HepG2 (cell line): ENCODE measurements around the gene CILP2. TPM values are rescaled to one million over a fixed set of nuclear protein-coding genes. Genes with fewer than 3 reads are reported as not detected.

ENCODE experiments used
- ATAC-seq: fragments of 200-7000 bp; cut with Tn5 transposase; 3 replicates; pipeline ENCODE4 v1.9.1; 2020; ENCODE audit warnings: mild to moderate bottlenecking, moderate library complexity
- BruUV-seq: library from RNA; stranded (reverse); fragments of 400-500 nt; replicated peaks from 2 replicates; lab custom pipeline; 2021; lab: Mats Ljungman, UMichigan
- CTCF ChIA-PET: fragments of 300-600 bp; formaldehyde crosslinking; extraction: SDS; loops from one replicate; lab custom pipeline; 2021; ENCODE audit warnings: low total read pairs, inconsistent platforms, low intra/inter-chr PET ratio; lab: Yijun Ruan, JAX
- POLR2A ChIA-PET: fragments of 350-600 bp; sonication (Branson Sonifier 250); formaldehyde crosslinking; loops from one replicate; lab custom pipeline; 2020; ENCODE audit warnings: antibody characterized with exemption, inconsistent platforms; lab: Yijun Ruan, JAX
- DNase-seq: peaks from one replicate; pipeline ENCODE4 v3.0.0-alpha.2; 2015; ENCODE audit warnings: low spot score
- FAIRE-seq: peaks from 3 replicates; lab custom pipeline; 2011; peaks lifted over from hg19 to GRCh38; lab: Jason Lieb, UNC
- H2AFZ ChIP-seq: one replicate; pipeline ENCODE4 v1.6.1; 2011; ENCODE audit warnings: low read length, inconsistent platforms
- H3K27ac ChIP-seq: fragments of 300-600 bp; 3 replicates; pipeline ENCODE4 v1.8.0; 2011; ENCODE audit warnings: mixed run types, mild to moderate bottlenecking, mixed read lengths, low read length, inconsistent platforms; ENCODE audit not compliant: insufficient read depth; ENCODE audit errors: extremely low read length
- H3K27me3 ChIP-seq, 2 experiments: fragments of 200-600 bp in 1 of 2; 2 replicates in 1 of 2; 3 replicates in 1 of 2; pipeline versions ENCODE4 v1.6.0 to v1.8.0; 2011; ENCODE audit warnings: low read length in 2 of 2, mild to moderate bottlenecking in 2 of 2, moderate library complexity in 2 of 2, inconsistent platforms in 1 of 2; ENCODE audit not compliant: insufficient read depth in 2 of 2, control insufficient read depth in 1 of 2
- H3K36me3 ChIP-seq, 2 experiments: fragments of 200-600 bp in 1 of 2; replicated peaks in 1 of 2; 2 replicates in 1 of 2; 3 replicates in 1 of 2; pipeline versions ENCODE4 v1.5.1 to v1.8.0; 2011; ENCODE audit warnings: low read length in 2 of 2, inconsistent platforms in 1 of 2; ENCODE audit not compliant: insufficient read depth in 2 of 2, control insufficient read depth in 1 of 2
- H3K4me1 ChIP-seq: 2 replicates; pipeline ENCODE4 v1.5.1; 2012; ENCODE audit warnings: low read length, inconsistent platforms; ENCODE audit not compliant: insufficient read depth
- H3K4me2 ChIP-seq: 2 replicates; pipeline ENCODE4 v1.6.0; 2011; ENCODE audit warnings: low read depth, low read length, inconsistent platforms
- H3K4me3 ChIP-seq, 3 experiments: fragments of 200-600 bp in 1 of 3; sonication (generic), shearing (Covaris generic) in 1 of 3; replicated peaks in 1 of 3; 2 replicates each; pipeline ENCODE4 v1.5.1; 2011 to 2016; ENCODE audit warnings: low read length in 3 of 3, inconsistent platforms in 2 of 3, low read depth in 2 of 3, mild to moderate bottlenecking in 2 of 3, control low read depth in 1 of 3, mixed read lengths in 1 of 3; ENCODE audit not compliant: insufficient read depth in 1 of 3
- H3K79me2 ChIP-seq: one replicate; pipeline ENCODE4 v1.6.1; 2011; ENCODE audit warnings: low read length, inconsistent platforms; ENCODE audit not compliant: insufficient read depth
- H3K9ac ChIP-seq: 2 replicates; pipeline ENCODE4 v1.6.0; 2011; ENCODE audit warnings: mild to moderate bottlenecking, low read depth, low read length, inconsistent platforms; ENCODE audit not compliant: insufficient read depth
- H3K9me3 ChIP-seq: 2 replicates; pipeline ENCODE4 v1.5.1; 2012; ENCODE audit warnings: mild to moderate bottlenecking, low read length
- H4K20me1 ChIP-seq: 2 replicates; pipeline ENCODE4 v1.6.0; 2011; ENCODE audit warnings: inconsistent platforms, mild to moderate bottlenecking, low read length, moderate library complexity; ENCODE audit not compliant: insufficient read depth
- BRD4 ChIP-seq: sonication (generic); formaldehyde crosslinking; IDR thresholded peaks from 2 replicates; pipeline ENCODE4 v1.4.0; 2020; ENCODE audit warnings: missing genetic modification reagents
- CBX5 ChIP-seq: sonication (generic); formaldehyde crosslinking; IDR thresholded peaks from 2 replicates; pipeline ENCODE4 v1.4.0; 2020; ENCODE audit warnings: missing genetic modification reagents, borderline replicate concordance
- FOXK2 ChIP-seq: fragments of 450-650 bp; IDR thresholded peaks from 2 replicates; pipeline ENCODE4 v1.6.1; 2016
- NFKB2 ChIP-seq: sonication (generic); formaldehyde crosslinking; IDR thresholded peaks from 2 replicates; pipeline ENCODE4 v1.4.0; 2020; ENCODE audit warnings: missing genetic modification reagents, borderline replicate concordance
- PRDM10 ChIP-seq: sonication (generic); formaldehyde crosslinking; IDR thresholded peaks from 2 replicates; pipeline ENCODE4 v1.4.0; 2020; ENCODE audit warnings: low read depth, missing genetic modification reagents
- SALL1 ChIP-seq: sonication (generic); formaldehyde crosslinking; IDR thresholded peaks from 2 replicates; pipeline ENCODE4 v1.8.0; 2022; ENCODE audit warnings: mild to moderate bottlenecking, missing genetic modification reagents
- SRSF4 ChIP-seq: fragments of 200-400 bp; formaldehyde crosslinking; IDR thresholded peaks from one replicate; pipeline ENCODE4 v1.6.1; 2018; ENCODE audit warnings: mild to moderate bottlenecking, low read depth, low read length, moderate library complexity; ENCODE audit not compliant: poor library complexity, severe bottlenecking
- THAP11 ChIP-seq: IDR thresholded peaks from 2 replicates; pipeline ENCODE4 v1.6.1; 2016; ENCODE audit warnings: missing biosample characterization, missing genetic modification reagents
- ZNF296 ChIP-seq: sonication (generic); formaldehyde crosslinking; conservative IDR thresholded peaks from 2 replicates; pipeline ENCODE4 v1.5.0; 2020; ENCODE audit warnings: mild to moderate bottlenecking, missing genetic modification reagents
- ZNF597 ChIP-seq: sonication (generic); formaldehyde crosslinking; IDR thresholded peaks from 2 replicates; pipeline ENCODE4 v1.5.0; 2020; ENCODE audit warnings: missing genetic modification reagents
- ZNF777 ChIP-seq: sonication (generic); formaldehyde crosslinking; IDR thresholded peaks from 2 replicates; pipeline ENCODE4 v1.4.0; 2020; ENCODE audit warnings: missing genetic modification reagents
- ZNF784 ChIP-seq: sonication (generic); formaldehyde crosslinking; IDR thresholded peaks from 2 replicates; pipeline ENCODE4 v1.5.1; 2020; ENCODE audit warnings: missing genetic modification reagents, mild to moderate bottlenecking, borderline replicate concordance
- WGBS: methylation state at CpG from one replicate; pipeline ENCODE4 v1.1.6; 2017; ENCODE audit warnings: low lambda C conversion rate; 5-methylcytosine and 5-hydroxymethylcytosine counted together
- in situ Hi-C: cut with HindIII; loops from 2 replicates; pipeline ENCODE4 v1.10.0; 2017; ENCODE audit warnings: low pct_unique_long_range_greater_than_20kb; ENCODE audit not compliant: extremely low pct_ligation_motif_present
- intact Hi-C: fragments of 100-400 bp; cut with micrococcal nuclease; formaldehyde crosslinking; loops from one replicate; pipeline ENCODE4 v1.10.0; 2022; ENCODE audit not compliant: unreplicated experiment
- polyA plus RNA-seq, 8 experiments: library from polyadenylated mRNA; depleted of rRNA in 3 of 8; stranded (reverse) in 7 of 8; unstranded in 1 of 8; fragments of >200 nt; fragmentation: Illumina TruSeq in 4 of 8; extraction: Trizol in 4 of 8; gene quantifications; 2 replicates each; pipeline versions ENCODE4 v1.2.1 to v1.2.3, GENCODE V29; 2011 to 2016; ENCODE audit warnings: low read depth in 4 of 8, missing spikeins in 1 of 8, mixed read lengths in 1 of 8; ENCODE audit not compliant: insufficient read depth in 1 of 8
- total RNA-seq, 5 experiments: library from RNA; depleted of rRNA; stranded (reverse); fragments of >200 nt; fragmentation: Illumina TruSeq; extraction: Trizol; gene quantifications; 2 replicates each; pipeline ENCODE4 v1.2.3, GENCODE V29; 2016; ENCODE audit warnings: low read depth in 1 of 5

CILP2 gene
- total and polyA plus RNA-seq, 2 of the 13 experiments (the other 11 are each of a cell fraction or from before 2014, with no cell fraction given): 0.09 to 0.37 TPM

GRCh38 chr19:19568802-19569756 is 31.0 kb downstream of the CILP2 start:
- H2AFZ ChIP-seq: no peak overlapping the region
- in situ Hi-C loops: loop anchor here (25.0 kb wide), 1 partner anchor 993 kb away; the partner anchor contains the start of gene ZNF737
- no peaks in the 10 kb centered on the region for H4K20me1 ChIP-seq
- H3K9ac ChIP-seq: no peak overlapping the region
- POLR2A ChIA-PET: no interaction called here
- no peak overlapping the region for H3K27ac ChIP-seq
- no peaks in the 10 kb centered on the region for H3K9me3 ChIP-seq
- FAIRE-seq: no peak
- TF ChIP-seq ZNF597 (CRISPR knock-in tag) (no peak), ZNF784 (CRISPR knock-in tag) (no peak), THAP11 (CRISPR knock-in tag) (no peak), CBX5 (CRISPR knock-in tag) (no peak), NFKB2 (CRISPR knock-in tag) (no peak), PRDM10 (no peak), ZNF777 (CRISPR knock-in tag) (no peak), SALL1 (CRISPR knock-in tag) (no peak), BRD4 (no peak), SRSF4 (no peak), ZNF296 (CRISPR knock-in tag) (no peak), FOXK2 (no peak)
- DNase-seq: no peak
- H3K36me3 ChIP-seq: no peaks in the 10 kb centered on the region
- intact Hi-C loops: no loop called here
- H3K79me2 ChIP-seq: no peaks in the 10 kb centered on the region
- no peak for ATAC-seq
- WGBS: 50% methylated on average over 17 of the region's 25 CpGs
- peaks cover 10% of the 10 kb centered on the region; the same call in 1 of the 2 replicates for H3K4me1 ChIP-seq
- H3K27me3 ChIP-seq: peaks cover 0 to 3% of the 10 kb centered on the region in 2 experiments; a peak in 2 of 5 replicates
- BruUV-seq: no TSS peak
- no peak overlapping the region for H3K4me3 ChIP-seq
- CTCF ChIA-PET: no interaction called here
- H3K4me2 ChIP-seq: no peak overlapping the region
